HG02938 (cell line): Measurements from ENCODE around the gene TBL1XR1.

Source experiments
- ATAC-seq: cut with Tn5 transposase; IDR thresholded peaks from one replicate; pipeline ENCODE4 v1.9.1; 2021; ENCODE audit warnings: mild to moderate bottlenecking, moderate library complexity; ENCODE audit not compliant: unreplicated experiment

TBL1XR1 gene

GRCh38 chr3:177197041-177197726, at the start of gene TBL1XR1:
Gene TBL1XR1 (minus strand): TSS chr3:177197482. CDS start chr3:177064977, 132,505 bp downstream.
- ATAC-seq = peak; percentile 39

- ATAC-seq = no peak
These were observed 48.0 kb upstream of the TBL1XR1 start for GRCh38 chr3:177245250-177245649.

GRCh38 chr3:177244606-177245005, 47.3 kb upstream of the TBL1XR1 start:
- ATAC-seq = no peak

GRCh38 chr3:177238686-177239216, 41.5 kb upstream of the TBL1XR1 start:
- ATAC-seq = no peak

- no peak for ATAC-seq
These were observed 39.9 kb upstream of the TBL1XR1 start for GRCh38 chr3:177237206-177237605.

- no peak for ATAC-seq
These were observed 39.4 kb upstream of the TBL1XR1 start for GRCh38 chr3:177236704-177237103.

GRCh38 chr3:177234121-177234520, 36.8 kb upstream of the TBL1XR1 start:
- no peak for ATAC-seq

GRCh38 chr3:177231242-177231641, 34.0 kb upstream of the TBL1XR1 start:
- no peak for ATAC-seq

- ATAC-seq = no peak
These were observed 33.4 kb upstream of the TBL1XR1 start for GRCh38 chr3:177230641-177231040.

- no peak for ATAC-seq
These were observed 32.5 kb upstream of the TBL1XR1 start for GRCh38 chr3:177229791-177230190.

GRCh38 chr3:177228601-177229190, 31.4 kb upstream of the TBL1XR1 start:
- no peak for ATAC-seq

GRCh38 chr3:177224414-177224813, 27.1 kb upstream of the TBL1XR1 start:
- no peak for ATAC-seq

- no peak for ATAC-seq
These were observed 24.5 kb upstream of the TBL1XR1 start for GRCh38 chr3:177221744-177222143.

- ATAC-seq = no peak
These were observed 23.1 kb upstream of the TBL1XR1 start for GRCh38 chr3:177220136-177220974.

- ATAC-seq = no peak
These were observed 16.7 kb upstream of the TBL1XR1 start for GRCh38 chr3:177213801-177214535.

GRCh38 chr3:177212756-177213155, 15.5 kb upstream of the TBL1XR1 start:
- no peak for ATAC-seq

- no peak for ATAC-seq
These were observed 15.0 kb upstream of the TBL1XR1 start for GRCh38 chr3:177212278-177212610.

GRCh38 chr3:177211503-177212277, 14.4 kb upstream of the TBL1XR1 start:
- ATAC-seq = no peak

GRCh38 chr3:177210744-177211502, 13.6 kb upstream of the TBL1XR1 start:
- no peak for ATAC-seq
